GM18909 (cell line): ENCODE results near the gene MFAP3L.
"Not testable (repeated sequence)": the region's sequence is repeated elsewhere in the genome, so short reads cannot be mapped to it uniquely, and the experiment has no call there.

Experiments
- ATAC-seq: cut with Tn5 transposase; IDR thresholded peaks from one replicate; pipeline ENCODE4 v1.9.1; 2021; ENCODE audit warnings: mild to moderate bottlenecking; ENCODE audit not compliant: unreplicated experiment, poor library complexity

MFAP3L gene

GRCh38 chr4:170026253-170027021 lies at the start of gene MFAP3L:
Gene MFAP3L (minus strand): TSS chr4:170026395. CDS start chr4:170005877, 20,518 bp downstream.
- peak; percentile 81 for ATAC-seq

- ATAC-seq: no peak
Measured at GRCh38 chr4:170071196-170071595, 45.0 kb upstream of the MFAP3L start.

- no peak for ATAC-seq
Measured at GRCh38 chr4:170068438-170069128, 42.4 kb upstream of the MFAP3L start.

GRCh38 chr4:170059421-170059820 lies 33.2 kb upstream of the MFAP3L start:
- no peak for ATAC-seq

DNA sequence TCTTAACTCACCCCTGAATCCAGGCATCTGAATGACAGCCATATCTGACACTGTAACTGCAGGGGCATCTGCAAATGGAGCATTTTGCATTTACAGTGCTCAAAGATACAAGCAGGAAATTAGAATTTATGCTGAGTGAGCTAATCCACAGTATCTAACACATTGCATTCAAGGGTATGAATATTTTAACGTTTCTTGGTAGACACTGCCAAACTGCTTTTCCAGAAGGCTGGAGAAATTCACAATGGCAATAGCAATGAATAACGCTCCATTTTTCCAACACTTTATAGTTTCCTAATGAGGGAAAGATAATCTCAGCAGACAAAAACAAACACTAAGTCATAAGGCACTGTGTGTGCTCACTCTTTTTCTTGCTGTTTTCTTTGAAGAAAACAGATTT lies 32.6 kb upstream of the MFAP3L start:
- no peak for ATAC-seq

DNA sequence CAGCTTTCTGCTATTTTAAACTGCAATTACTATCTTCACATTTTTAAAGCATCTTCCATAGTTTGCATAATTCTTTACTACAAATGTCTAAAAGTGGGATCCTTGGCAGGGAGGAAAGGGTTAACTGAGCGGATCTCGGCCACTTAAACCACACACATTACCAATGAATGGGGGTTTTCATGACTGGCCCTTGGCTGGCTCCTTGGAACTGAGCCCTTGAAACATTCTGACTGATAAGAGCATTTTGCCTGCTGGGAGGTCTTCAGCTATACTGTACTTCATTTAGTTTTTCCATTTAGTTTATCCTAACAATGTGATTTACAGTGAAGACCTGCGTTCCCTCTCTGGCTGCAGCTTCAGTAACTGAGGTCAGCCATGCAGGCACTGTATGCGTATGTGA lies 31.7 kb upstream of the MFAP3L start:
- no peak for ATAC-seq

- ATAC-seq: no peak
Measured at GRCh38 chr4:170052919-170053318, 26.7 kb upstream of the MFAP3L start.

- no peak for ATAC-seq
Measured at GRCh38 chr4:170051402-170051801, 25.2 kb upstream of the MFAP3L start.

- ATAC-seq: no peak
Measured at GRCh38 chr4:170049766-170050165, 23.6 kb upstream of the MFAP3L start.

- ATAC-seq: no peak
Measured at GRCh38 chr4:170047771-170048354, 21.7 kb upstream of the MFAP3L start.

DNA sequence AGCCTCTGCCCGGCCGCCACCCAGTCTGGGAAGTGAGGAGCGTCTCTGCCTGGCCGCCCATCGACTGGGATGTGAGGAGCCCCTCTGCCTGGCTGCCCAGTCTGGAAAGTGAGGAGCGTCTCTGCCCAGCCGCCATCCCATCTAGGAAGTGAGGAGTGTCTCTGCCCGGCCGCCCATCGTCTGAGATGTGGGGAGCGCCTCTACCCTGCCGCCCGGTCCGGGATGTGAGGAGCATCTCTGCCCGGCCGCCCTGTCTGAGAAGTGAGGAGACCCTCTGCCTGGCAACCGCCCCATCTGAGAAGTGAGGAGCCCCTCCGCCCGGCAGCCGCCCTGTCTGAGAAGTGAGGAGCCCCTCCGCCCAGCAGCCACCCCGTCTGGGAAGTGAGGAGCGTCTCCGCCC lies 20.0 kb upstream of the MFAP3L start:
- ATAC-seq: not testable (repeated sequence)

DNA sequence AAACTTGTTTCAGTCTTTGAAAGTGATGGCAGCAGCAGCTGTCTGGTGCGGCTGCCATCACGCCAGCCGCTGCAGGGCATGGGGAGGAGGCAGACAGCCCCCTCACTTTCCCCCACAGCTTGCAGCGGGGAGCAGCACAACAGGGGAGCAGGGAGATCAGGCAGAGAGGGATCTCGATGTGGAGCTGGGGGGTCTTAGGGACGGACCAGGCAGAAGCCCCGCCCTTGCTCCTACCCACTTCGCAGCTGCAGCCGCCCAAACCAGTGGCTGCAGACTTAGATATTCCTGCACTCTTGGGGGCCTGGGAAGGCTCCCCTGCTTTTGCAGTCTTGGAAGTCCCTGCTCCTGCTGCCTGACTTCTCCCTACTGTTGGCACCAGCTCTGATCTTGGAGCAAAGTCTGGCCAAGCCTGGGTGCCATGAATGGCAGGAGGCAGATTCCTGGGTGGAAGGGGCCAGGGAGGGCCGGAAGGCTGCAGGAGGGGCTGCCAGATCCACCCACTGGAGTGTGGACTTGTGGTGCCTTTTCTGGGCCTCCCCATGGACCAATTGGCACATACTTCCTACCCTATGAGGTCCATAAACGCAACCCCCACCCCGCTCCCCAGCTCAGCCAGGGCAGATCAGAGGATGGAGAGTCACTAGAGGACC lies 14.0 kb upstream of the MFAP3L start:
- ATAC-seq: no peak

- no peak for ATAC-seq
Measured at GRCh38 chr4:170038769-170039168, 12.6 kb upstream of the MFAP3L start.

- no peak for ATAC-seq
Measured at GRCh38 chr4:170038232-170038631, 12.0 kb upstream of the MFAP3L start.

- ATAC-seq: no peak
Measured at GRCh38 chr4:170037481-170037880, 11.3 kb upstream of the MFAP3L start.

GRCh38 chr4:170035845-170036244 lies 9.7 kb upstream of the MFAP3L start:
- no peak for ATAC-seq

DNA sequence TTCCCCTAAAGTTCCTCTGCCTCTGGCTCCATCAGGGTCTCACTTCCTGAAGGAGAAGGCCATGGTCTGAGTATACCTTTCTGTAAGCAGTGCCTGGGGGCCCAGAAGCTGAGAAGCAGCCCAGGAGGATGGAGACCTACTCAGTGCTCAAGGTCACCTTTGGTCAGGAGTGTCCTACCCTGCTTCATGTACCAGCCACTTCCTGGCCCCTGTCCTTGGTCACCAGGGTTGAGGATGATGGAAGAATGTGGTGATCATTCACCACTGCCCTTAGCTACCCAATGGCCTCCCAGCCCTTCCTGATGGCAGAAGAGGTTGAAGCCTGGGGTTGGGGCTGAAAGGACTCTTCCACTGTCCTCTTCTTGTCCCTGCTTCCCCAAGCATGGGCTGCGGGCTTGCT lies 9.0 kb upstream of the MFAP3L start:
- no peak for ATAC-seq

GRCh38 chr4:170033999-170034398 lies 7.8 kb upstream of the MFAP3L start:
- no peak for ATAC-seq

- ATAC-seq: no peak
Measured at GRCh38 chr4:170030121-170030520, 3.9 kb upstream of the MFAP3L start.

- peak; percentile 79 for ATAC-seq
Measured at GRCh38 chr4:170027181-170027829, 1.1 kb upstream of the MFAP3L start.
